HL-60 (cell line): ENCODE measurements around the gene PSMG3.

Experiments used
- CTCF ChIP-seq: IDR thresholded peaks from one replicate; pipeline ENCODE4 v1.5.1; 2011; ENCODE audit warnings: low read length, control low read depth, inconsistent platforms; ENCODE audit not compliant: insufficient read depth
- POLR2AphosphoS5 ChIP-seq: IDR thresholded peaks from 2 replicates; pipeline ENCODE4 v1.6.1; 2012; ENCODE audit warnings: low read depth
- TF ChIP-seq, protein P1 (sequence below): IDR thresholded peaks from 2 replicates; pipeline ENCODE4 v1.6.1; 2012; ENCODE audit warnings: low read depth; ENCODE audit not compliant: insufficient replicate concordance

DNA sequence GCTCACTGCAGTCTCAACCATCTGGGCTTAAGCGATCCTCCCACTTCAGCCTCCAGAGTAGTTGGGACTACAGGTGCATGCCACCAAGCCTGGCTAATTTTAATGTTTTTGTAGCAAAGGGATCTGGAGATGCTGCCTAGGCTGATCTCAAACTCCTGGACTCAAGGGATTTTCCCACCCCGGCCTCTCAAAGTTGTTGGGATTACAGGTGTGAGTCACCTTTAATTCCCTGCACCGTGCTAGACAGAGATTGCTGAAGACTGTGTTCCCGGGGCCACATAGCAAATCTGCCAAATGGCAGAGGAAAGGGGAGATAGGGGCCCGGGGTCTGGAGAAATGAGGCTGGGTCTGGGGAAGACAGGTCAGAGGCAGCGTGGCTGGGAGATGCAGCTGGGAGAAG is 20.6 kb upstream of the PSMG3 start:
- no peak for TF ChIP-seq POLR2AphosphoS5
- no peak for TF ChIP-seq CTCF
- TF ChIP-seq, protein P1, sequence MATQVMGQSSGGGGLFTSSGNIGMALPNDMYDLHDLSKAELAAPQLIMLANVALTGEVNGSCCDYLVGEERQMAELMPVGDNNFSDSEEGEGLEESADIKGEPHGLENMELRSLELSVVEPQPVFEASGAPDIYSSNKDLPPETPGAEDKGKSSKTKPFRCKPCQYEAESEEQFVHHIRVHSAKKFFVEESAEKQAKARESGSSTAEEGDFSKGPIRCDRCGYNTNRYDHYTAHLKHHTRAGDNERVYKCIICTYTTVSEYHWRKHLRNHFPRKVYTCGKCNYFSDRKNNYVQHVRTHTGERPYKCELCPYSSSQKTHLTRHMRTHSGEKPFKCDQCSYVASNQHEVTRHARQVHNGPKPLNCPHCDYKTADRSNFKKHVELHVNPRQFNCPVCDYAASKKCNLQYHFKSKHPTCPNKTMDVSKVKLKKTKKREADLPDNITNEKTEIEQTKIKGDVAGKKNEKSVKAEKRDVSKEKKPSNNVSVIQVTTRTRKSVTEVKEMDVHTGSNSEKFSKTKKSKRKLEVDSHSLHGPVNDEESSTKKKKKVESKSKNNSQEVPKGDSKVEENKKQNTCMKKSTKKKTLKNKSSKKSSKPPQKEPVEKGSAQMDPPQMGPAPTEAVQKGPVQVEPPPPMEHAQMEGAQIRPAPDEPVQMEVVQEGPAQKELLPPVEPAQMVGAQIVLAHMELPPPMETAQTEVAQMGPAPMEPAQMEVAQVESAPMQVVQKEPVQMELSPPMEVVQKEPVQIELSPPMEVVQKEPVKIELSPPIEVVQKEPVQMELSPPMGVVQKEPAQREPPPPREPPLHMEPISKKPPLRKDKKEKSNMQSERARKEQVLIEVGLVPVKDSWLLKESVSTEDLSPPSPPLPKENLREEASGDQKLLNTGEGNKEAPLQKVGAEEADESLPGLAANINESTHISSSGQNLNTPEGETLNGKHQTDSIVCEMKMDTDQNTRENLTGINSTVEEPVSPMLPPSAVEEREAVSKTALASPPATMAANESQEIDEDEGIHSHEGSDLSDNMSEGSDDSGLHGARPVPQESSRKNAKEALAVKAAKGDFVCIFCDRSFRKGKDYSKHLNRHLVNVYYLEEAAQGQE = no peak
